GM19468 (cell line): ENCODE data around the gene LGSN.
A peak's percentile ranks its signal among the peaks of the same experiment; 100 is the strongest.
"Not testable (repeated sequence)": the region's sequence is repeated elsewhere in the genome, so short reads cannot be mapped to it uniquely, and the experiment has no call there.

Source experiments
- ATAC-seq: cut with Tn5 transposase; IDR thresholded peaks from one replicate; pipeline ENCODE4 v1.9.1; 2021; ENCODE audit warnings: mild to moderate bottlenecking, moderate library complexity, moderate number of reproducible peaks; ENCODE audit not compliant: unreplicated experiment; ENCODE audit errors: extremely low read depth

LGSN gene, protein sequence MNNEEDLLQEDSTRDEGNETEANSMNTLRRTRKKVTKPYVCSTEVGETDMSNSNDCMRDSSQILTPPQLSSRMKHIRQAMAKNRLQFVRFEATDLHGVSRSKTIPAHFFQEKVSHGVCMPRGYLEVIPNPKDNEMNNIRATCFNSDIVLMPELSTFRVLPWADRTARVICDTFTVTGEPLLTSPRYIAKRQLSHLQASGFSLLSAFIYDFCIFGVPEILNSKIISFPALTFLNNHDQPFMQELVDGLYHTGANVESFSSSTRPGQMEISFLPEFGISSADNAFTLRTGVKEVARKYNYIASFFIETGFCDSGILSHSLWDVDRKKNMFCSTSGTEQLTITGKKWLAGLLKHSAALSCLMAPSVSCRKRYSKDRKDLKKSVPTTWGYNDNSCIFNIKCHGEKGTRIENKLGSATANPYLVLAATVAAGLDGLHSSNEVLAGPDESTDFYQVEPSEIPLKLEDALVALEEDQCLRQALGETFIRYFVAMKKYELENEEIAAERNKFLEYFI

GRCh38 chr6:63319939-63320338, at the start of gene LGSN:
TSS of gene LGSN (minus strand) at chr6:63319983. CDS start at chr6:63319943, 40 bp downstream.
- no peak for ATAC-seq

DNA sequence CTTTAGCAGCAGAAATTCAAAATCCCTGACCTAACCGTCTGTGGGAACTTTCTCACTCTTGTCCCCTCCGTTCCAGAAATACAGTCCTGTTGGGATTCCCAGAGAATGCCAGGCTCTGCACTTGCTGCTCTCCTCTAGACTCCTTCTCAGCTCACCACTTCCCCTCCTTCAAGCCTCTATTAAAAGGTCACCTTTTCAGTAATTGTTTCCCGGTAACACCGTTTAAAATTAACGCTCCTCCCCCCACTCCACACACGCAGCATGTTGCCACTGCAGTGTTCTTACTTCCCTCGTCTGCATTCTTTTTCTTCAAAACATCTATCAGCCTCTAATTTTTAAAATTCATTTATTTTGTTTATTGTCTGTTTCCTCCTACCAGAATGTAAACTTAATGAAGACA, 48.6 kb upstream of the LGSN start:
- ATAC-seq, result no peak

- not testable (repeated sequence) for ATAC-seq
Observed at GRCh38 chr6:63362500-63363120, 42.8 kb upstream of the LGSN start.

- not testable (repeated sequence) for ATAC-seq
Observed at GRCh38 chr6:63357384-63357783, 37.6 kb upstream of the LGSN start.

GRCh38 chr6:63355632-63356031, 35.8 kb upstream of the LGSN start:
- no peak for ATAC-seq

- no peak for ATAC-seq
Observed at GRCh38 chr6:63353286-63353630, 33.5 kb upstream of the LGSN start.

GRCh38 chr6:63352544-63353285, 32.9 kb upstream of the LGSN start:
- peak; percentile 89 for ATAC-seq

DNA sequence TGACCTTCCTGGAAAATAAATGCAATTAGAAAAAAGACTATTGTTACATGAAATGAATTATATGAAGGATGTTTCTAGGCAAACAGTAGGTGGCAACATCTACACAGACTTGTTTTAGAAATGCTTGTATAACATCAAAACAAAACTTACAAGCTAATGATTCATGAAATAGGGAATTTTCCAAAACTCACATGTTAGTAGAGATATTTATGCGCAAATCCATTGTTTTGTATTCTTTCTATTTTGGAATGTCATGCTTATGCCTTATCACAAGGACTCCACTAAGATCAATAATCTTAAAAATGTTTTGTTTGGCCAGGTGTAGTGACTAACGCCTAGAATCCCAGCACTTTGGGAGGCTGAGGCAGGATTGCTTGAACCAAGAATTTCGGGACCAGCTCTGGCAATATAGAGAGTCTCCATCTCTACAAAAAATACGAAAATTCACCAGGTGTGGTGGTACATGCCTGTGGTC, 32.3 kb upstream of the LGSN start:
- peak; percentile 2 for ATAC-seq

- ATAC-seq, result no peak
Observed at GRCh38 chr6:63349401-63349800, 29.6 kb upstream of the LGSN start.

- ATAC-seq, result no peak
Observed at GRCh38 chr6:63348836-63349235, 29.1 kb upstream of the LGSN start.

DNA sequence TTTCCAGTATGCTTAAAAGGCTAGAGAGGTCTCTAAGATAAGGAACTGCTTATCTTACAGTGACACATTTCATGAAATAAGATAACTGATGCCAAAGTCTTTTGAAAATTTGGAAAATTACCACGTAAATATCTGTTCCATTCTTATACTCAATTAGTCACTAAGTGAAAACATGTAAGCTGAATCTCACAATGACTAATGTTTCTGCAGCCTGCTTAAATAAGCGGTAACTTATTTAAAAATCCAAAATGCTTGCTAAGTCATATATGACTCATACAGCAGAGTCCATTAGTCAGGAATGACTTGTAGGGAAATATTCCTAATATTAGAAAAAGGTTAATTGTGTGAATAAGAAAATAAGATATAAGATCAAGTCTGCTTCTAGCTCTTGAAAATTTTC, 27.8 kb upstream of the LGSN start:
- no peak for ATAC-seq

DNA sequence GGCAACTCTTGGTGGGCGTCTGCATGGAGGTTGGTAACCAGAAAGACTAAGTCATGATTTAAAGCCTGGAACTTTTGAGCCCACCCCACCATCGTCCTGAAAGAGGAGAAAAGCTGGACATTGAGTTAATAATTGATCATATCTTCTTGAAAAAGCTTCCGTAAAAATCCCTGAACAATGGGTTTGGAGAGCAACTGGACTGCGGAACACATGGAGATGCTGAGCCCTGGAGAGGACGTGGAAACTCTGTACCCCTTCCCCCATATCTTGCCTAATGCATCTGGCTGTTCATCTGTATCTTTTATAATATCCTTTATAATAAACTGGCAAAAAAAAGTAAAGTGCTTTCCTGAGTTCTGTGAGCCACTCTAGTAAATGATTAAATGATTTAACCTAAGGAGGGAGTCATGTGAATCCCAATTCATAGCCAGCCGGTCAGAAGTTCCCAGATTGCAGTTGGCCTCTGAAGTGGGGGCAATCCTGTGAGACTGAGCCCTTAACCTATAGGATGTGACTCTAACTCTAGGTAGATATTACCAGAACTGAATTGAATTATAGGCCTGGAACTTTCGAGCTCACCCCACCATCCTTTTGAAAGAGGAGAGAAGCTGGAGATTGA, 26.5 kb upstream of the LGSN start:
- ATAC-seq, result no peak

- ATAC-seq, result no peak
Observed at GRCh38 chr6:63340351-63340750, 20.6 kb upstream of the LGSN start.

- ATAC-seq, result not testable (repeated sequence)
Observed at GRCh38 chr6:63334652-63335051, 14.9 kb upstream of the LGSN start.

GRCh38 chr6:63333440-63333839, 13.7 kb upstream of the LGSN start:
- no peak for ATAC-seq

- not testable (repeated sequence) for ATAC-seq
Observed at GRCh38 chr6:63326630-63327029, 6.8 kb upstream of the LGSN start.

- no peak for ATAC-seq
Observed at GRCh38 chr6:63322981-63323380, 3.2 kb upstream of the LGSN start.

GRCh38 chr6:63321821-63322220, 2.0 kb upstream of the LGSN start:
- no peak for ATAC-seq

DNA sequence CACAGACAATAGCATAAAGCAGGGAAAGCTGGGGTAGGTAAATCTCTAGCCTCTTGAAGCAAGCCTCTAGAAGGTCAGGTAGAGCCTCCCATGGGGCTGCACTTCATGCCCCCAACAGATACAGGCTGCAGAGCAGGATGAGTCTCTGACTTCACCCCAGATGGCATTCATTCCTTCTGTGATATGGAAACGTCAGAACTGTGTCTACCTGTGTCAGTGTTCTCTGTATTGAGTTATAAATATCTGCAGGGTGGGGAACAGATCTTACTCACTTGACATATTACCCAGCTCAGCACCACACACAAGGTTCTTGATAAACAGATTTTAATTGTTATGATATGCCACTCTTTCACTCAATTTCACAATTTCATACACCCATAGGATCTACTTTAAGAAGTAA, 2.1 kb downstream of the LGSN start:
- no peak for ATAC-seq

DNA sequence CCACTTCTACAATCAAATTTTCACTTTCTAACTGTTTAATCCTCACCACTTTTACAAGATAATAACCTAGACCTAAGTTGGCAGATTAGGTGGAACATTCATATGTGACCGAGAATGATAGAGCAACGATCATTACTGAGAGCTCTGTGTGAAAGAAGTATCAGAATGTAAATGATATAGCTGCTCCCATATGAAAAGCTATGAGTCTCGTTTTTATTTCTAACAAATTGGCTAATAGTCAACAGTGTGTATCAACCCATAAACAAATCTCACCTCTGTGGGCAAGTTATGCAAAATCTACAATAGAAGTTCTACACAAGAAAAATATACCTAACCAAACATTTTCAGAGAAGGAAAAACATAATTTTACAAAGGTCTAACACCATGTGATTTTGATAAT, 3.7 kb downstream of the LGSN start:
- no peak for ATAC-seq
